H9 (cell line): ENCODE measurements around the gene RASSF7. TPM values are rescaled to one million over a fixed set of nuclear protein-coding genes. Genes with fewer than 3 reads are reported as not detected.

Source experiments
- DNase-seq: peaks from one replicate; pipeline ENCODE4 v3.0.0-alpha.2; 2017
- H2AFZ ChIP-seq: one replicate; pipeline ENCODE4 v1.6.1; 2013; ENCODE audit warnings: mild to moderate bottlenecking, low read length, control low read depth, moderate library complexity
- H2AK5ac ChIP-seq: 2 replicates; pipeline ENCODE4 v1.6.1; 2013; ENCODE audit warnings: low read length, control low read depth, mixed read lengths; ENCODE audit not compliant: insufficient read length
- H2BK120ac ChIP-seq: one replicate; pipeline ENCODE4 v1.6.1; 2013; ENCODE audit warnings: low read depth, mild to moderate bottlenecking, low read length, control low read depth, inconsistent platforms; ENCODE audit not compliant: poor library complexity, severe bottlenecking
- H2BK12ac ChIP-seq: 2 replicates; pipeline ENCODE4 v1.6.1; 2013; ENCODE audit warnings: low read length, control low read depth, mixed read lengths, low read depth; ENCODE audit not compliant: insufficient read length
- H2BK15ac ChIP-seq: 2 replicates; pipeline ENCODE4 v1.6.1; 2013; ENCODE audit warnings: low read depth, low read length, control low read depth
- H2BK20ac ChIP-seq: one replicate; pipeline ENCODE4 v1.6.1; 2013; ENCODE audit warnings: low read depth, mild to moderate bottlenecking, low read length, control low read depth, inconsistent platforms; ENCODE audit not compliant: poor library complexity, severe bottlenecking
- H2BK5ac ChIP-seq: 2 replicates; pipeline ENCODE4 v1.6.1; 2013; ENCODE audit warnings: low read length, control low read depth, mixed read lengths; ENCODE audit not compliant: insufficient read length
- H3K14ac ChIP-seq: 2 replicates; pipeline ENCODE4 v1.6.1; 2013; ENCODE audit warnings: low read length, control low read depth; ENCODE audit not compliant: insufficient read depth
- H3K18ac ChIP-seq: 2 replicates; pipeline ENCODE4 v1.6.1; 2013; ENCODE audit warnings: low read depth, mild to moderate bottlenecking, mixed read lengths, low read length, control low read depth; ENCODE audit not compliant: insufficient read length
- H3K23ac ChIP-seq: 2 replicates; pipeline ENCODE4 v1.6.1; 2013; ENCODE audit warnings: low read length, control low read depth, mixed read lengths, low read depth; ENCODE audit not compliant: insufficient read length
- H3K23me2 ChIP-seq: 2 replicates; pipeline ENCODE4 v1.6.1; 2013; ENCODE audit warnings: low read depth, mild to moderate bottlenecking, mixed read lengths, low read length, control low read depth; ENCODE audit not compliant: insufficient read length, poor library complexity, severe bottlenecking
- H3K27ac ChIP-seq: 2 replicates; pipeline ENCODE4 v1.5.1; 2013; ENCODE audit warnings: low read length, control low read depth, mixed read lengths, low read depth; ENCODE audit not compliant: insufficient read length
- H3K27me3 ChIP-seq: 2 replicates; pipeline ENCODE4 v1.6.1; 2013; ENCODE audit warnings: low read length, control low read depth, inconsistent platforms; ENCODE audit not compliant: insufficient read depth
- H3K4ac ChIP-seq: 2 replicates; pipeline ENCODE4 v1.6.1; 2013; ENCODE audit warnings: low read depth, mild to moderate bottlenecking, control low read depth, inconsistent platforms, low read length, moderate library complexity
- H3K4me1 ChIP-seq: 2 replicates; pipeline ENCODE4 v1.6.1; 2013; ENCODE audit warnings: low read length, control low read depth, inconsistent platforms; ENCODE audit not compliant: insufficient read depth
- H3K4me2 ChIP-seq: 2 replicates; pipeline ENCODE4 v1.6.1; 2013; ENCODE audit warnings: low read length, control low read depth, mixed read lengths; ENCODE audit not compliant: insufficient read length, insufficient read depth
- H3K56ac ChIP-seq: 2 replicates; pipeline ENCODE4 v1.6.1; 2013; ENCODE audit warnings: low read depth, mild to moderate bottlenecking, mixed read lengths, low read length, control low read depth; ENCODE audit not compliant: insufficient read length
- H3K79me1 ChIP-seq: 2 replicates; pipeline ENCODE4 v1.6.1; 2013; ENCODE audit warnings: low read depth, mild to moderate bottlenecking, moderate library complexity, low read length, control low read depth, inconsistent platforms; ENCODE audit not compliant: insufficient read depth, poor library complexity, severe bottlenecking
- H3K79me2 ChIP-seq: 2 replicates; pipeline ENCODE4 v1.6.1; 2013; ENCODE audit warnings: low read length, control low read depth, inconsistent platforms; ENCODE audit not compliant: insufficient read depth
- H3K9ac ChIP-seq: 2 replicates; pipeline ENCODE4 v1.6.1; 2013; ENCODE audit warnings: low read length, control low read depth, mixed read lengths; ENCODE audit not compliant: insufficient read length; ENCODE audit errors: extremely low read depth
- H3K9me3 ChIP-seq: one replicate; pipeline ENCODE4 v1.6.1; 2013; ENCODE audit warnings: low read depth, low read length, inconsistent platforms; ENCODE audit not compliant: control insufficient read depth
- H3T11ph ChIP-seq: one replicate; pipeline ENCODE4 v1.6.1; 2013; ENCODE audit warnings: mild to moderate bottlenecking, low read length, control low read depth, inconsistent platforms
- H4K20me1 ChIP-seq: one replicate; pipeline ENCODE4 v1.6.1; 2013; ENCODE audit not compliant: control insufficient read depth, insufficient read length, insufficient read depth
- H4K5ac ChIP-seq: 2 replicates; pipeline ENCODE4 v1.6.1; 2013; ENCODE audit warnings: low read depth, mild to moderate bottlenecking, mixed read lengths, low read length, control low read depth; ENCODE audit not compliant: insufficient read length
- H4K8ac ChIP-seq: replicated peaks from 2 replicates; pipeline ENCODE4 v1.6.1; 2013; ENCODE audit warnings: low read length, control low read depth, mixed read lengths, low read depth; ENCODE audit not compliant: insufficient read length
- H4K91ac ChIP-seq: 2 replicates; pipeline ENCODE4 v1.6.1; 2013; ENCODE audit warnings: low read depth, mild to moderate bottlenecking, moderate library complexity, mixed read lengths, low read length, control low read depth; ENCODE audit not compliant: insufficient read length
- H3K27ac Mint-ChIP-seq, 3 experiments: 2 replicates in 2 of 3; 3 replicates in 1 of 3; pipeline ENCODE4 v1.8.0; 2020 to 2021; ENCODE audit warnings: mixed read lengths in 3 of 3, mild to moderate bottlenecking in 1 of 3, moderate library complexity in 1 of 3
- H3K27me3 Mint-ChIP-seq: 2 replicates; pipeline ENCODE4 v1.8.0; 2021; ENCODE audit warnings: low read depth, mild to moderate bottlenecking, moderate library complexity, mixed read lengths
- H3K36me3 Mint-ChIP-seq, 3 experiments: 2 replicates in 2 of 3; 3 replicates in 1 of 3; pipeline ENCODE4 v1.8.0; 2020 to 2021; ENCODE audit warnings: low read depth in 3 of 3, mixed read lengths in 3 of 3; ENCODE audit not compliant: insufficient read depth in 1 of 3
- H3K4me1 Mint-ChIP-seq, 2 experiments: 2 replicates each; pipeline ENCODE4 v1.8.0; 2020; ENCODE audit warnings: mixed read lengths in 2 of 2
- H3K4me3 Mint-ChIP-seq, 2 experiments: 2 replicates in 1 of 2; 3 replicates in 1 of 2; pipeline ENCODE4 v1.8.0; 2020 to 2021; ENCODE audit warnings: mild to moderate bottlenecking in 2 of 2, mixed read lengths in 2 of 2, moderate library complexity in 1 of 2
- H3K9me3 Mint-ChIP-seq, 2 experiments: 2 replicates in 1 of 2; 3 replicates in 1 of 2; pipeline ENCODE4 v1.8.0; 2020; ENCODE audit warnings: mild to moderate bottlenecking in 2 of 2, mixed read lengths in 2 of 2, moderate library complexity in 1 of 2
- WGBS: extraction: QIAGEN DNeasy Blood & Tissue Kit; methylation state at CpG from one replicate; pipeline ENCODE4 v1.1.7; 2013; ENCODE audit warnings: missing lambda C conversion rate, low lambda C conversion rate, mixed read lengths; ENCODE audit not compliant: insufficient read length; ENCODE audit errors: extremely low coverage; 5-methylcytosine and 5-hydroxymethylcytosine counted together
- total RNA-seq: library from RNA; stranded (reverse); gene quantifications from 2 replicates; pipeline ENCODE4 v1.2.1, GENCODE V29; 2021
- TF ChIP-seq, protein P1 (sequence below): fragments of 200-600 bp; sonication (generic); conservative IDR thresholded peaks from 3 replicates; pipeline ENCODE4 v1.8.0; 2021; ENCODE audit warnings: antibody characterized with exemption, mild to moderate bottlenecking

RASSF7 gene
- total RNA-seq, 1 experiment from 2014 or later: 26.3 TPM

DNA sequence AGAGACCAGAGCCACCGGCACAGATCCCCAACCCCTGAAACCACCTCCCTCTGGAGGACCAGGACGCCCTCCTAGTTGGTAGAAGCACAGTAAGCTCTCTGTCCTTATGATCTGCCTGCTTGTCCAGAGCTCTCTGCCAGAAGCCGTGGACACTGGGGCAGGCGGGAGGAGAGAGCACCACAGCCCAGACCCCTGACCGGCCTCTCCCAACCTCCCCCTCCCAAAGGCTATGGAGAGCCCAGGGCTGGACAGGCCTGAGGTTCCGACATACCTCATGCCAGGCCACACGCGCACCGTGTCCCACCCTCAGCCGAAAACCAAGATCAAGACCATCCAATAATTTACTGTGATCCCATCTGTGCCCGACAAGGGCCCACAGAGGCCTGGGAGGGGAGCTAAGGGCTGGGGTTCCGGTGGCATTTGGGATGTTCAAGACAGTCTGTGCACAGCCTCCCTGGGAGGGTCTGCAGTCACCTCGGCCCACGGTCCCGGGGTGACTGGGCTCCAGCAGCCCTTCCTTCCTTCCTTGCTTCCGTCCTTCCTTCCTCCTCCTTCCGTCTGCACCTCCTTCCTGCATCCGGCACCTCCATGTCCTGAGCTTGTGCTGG, 28.7 kb upstream of the RASSF7 start:
- Mint-ChIP-seq H3K4me1 (peaks cover 2 to 4% of the 10 kb centered on the region in 2 experiments; a peak in 1 of 4 replicates), H3K36me3 (peaks cover 5 to 18% (median 10%) of the 10 kb centered on the region in 3 experiments; a peak in 5 of 7 replicates), H3K27ac (no peak overlapping the region), H3K9me3 (peaks cover 0 to 2% of the 10 kb centered on the region in 2 experiments; a peak in 1 of 5 replicates), H3K4me3 (no peak overlapping the region), H3K27me3 (peaks cover 4% of the 10 kb centered on the region)
- H3K56ac ChIP-seq: no peak overlapping the region
- WGBS: no CpG with 5 or more reads among the region's 18 CpGs
- no peak overlapping the region for H2BK20ac ChIP-seq
- peaks cover 14% of the 10 kb centered on the region for H3K23me2 ChIP-seq
- H2AK5ac ChIP-seq: no peak overlapping the region
- no peaks in the 10 kb centered on the region for H3K9me3 ChIP-seq
- no peaks in the 10 kb centered on the region for H3K27me3 ChIP-seq
- H4K20me1 ChIP-seq: no peaks in the 10 kb centered on the region
- H2BK5ac ChIP-seq: no peak overlapping the region
- no peak overlapping the region for H2AFZ ChIP-seq
- TF ChIP-seq, protein P1, sequence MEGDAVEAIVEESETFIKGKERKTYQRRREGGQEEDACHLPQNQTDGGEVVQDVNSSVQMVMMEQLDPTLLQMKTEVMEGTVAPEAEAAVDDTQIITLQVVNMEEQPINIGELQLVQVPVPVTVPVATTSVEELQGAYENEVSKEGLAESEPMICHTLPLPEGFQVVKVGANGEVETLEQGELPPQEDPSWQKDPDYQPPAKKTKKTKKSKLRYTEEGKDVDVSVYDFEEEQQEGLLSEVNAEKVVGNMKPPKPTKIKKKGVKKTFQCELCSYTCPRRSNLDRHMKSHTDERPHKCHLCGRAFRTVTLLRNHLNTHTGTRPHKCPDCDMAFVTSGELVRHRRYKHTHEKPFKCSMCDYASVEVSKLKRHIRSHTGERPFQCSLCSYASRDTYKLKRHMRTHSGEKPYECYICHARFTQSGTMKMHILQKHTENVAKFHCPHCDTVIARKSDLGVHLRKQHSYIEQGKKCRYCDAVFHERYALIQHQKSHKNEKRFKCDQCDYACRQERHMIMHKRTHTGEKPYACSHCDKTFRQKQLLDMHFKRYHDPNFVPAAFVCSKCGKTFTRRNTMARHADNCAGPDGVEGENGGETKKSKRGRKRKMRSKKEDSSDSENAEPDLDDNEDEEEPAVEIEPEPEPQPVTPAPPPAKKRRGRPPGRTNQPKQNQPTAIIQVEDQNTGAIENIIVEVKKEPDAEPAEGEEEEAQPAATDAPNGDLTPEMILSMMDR: no peak
- H3T11ph ChIP-seq: no peak overlapping the region
- H2BK15ac ChIP-seq: no peak overlapping the region
- no peak overlapping the region for H3K14ac ChIP-seq
- no peaks in the 10 kb centered on the region for H3K79me2 ChIP-seq
- H3K4me2 ChIP-seq: no peak overlapping the region
- no peak overlapping the region for H4K8ac ChIP-seq
- no peak overlapping the region for H3K18ac ChIP-seq
- no peak overlapping the region for H2BK12ac ChIP-seq
- no peaks in the 10 kb centered on the region for H3K4me1 ChIP-seq
- H3K27ac ChIP-seq: no peak overlapping the region
- no peak overlapping the region for H3K9ac ChIP-seq
- no peaks in the 10 kb centered on the region for H3K79me1 ChIP-seq
- H4K91ac ChIP-seq: no peak overlapping the region
- H3K23ac ChIP-seq: no peak overlapping the region
- no peak overlapping the region for H3K4ac ChIP-seq
- H4K5ac ChIP-seq: no peak overlapping the region
- no peak for DNase-seq
- H2BK120ac ChIP-seq: no peak overlapping the region
